HG03439 (cell line): ENCODE results near the gene HCFC1.

Source experiments
- ATAC-seq: cut with Tn5 transposase; IDR thresholded peaks from one replicate; pipeline ENCODE4 v1.9.1; 2021; ENCODE audit warnings: mild to moderate bottlenecking, moderate library complexity; ENCODE audit not compliant: unreplicated experiment

Gene HCFC1

GRCh38 chrX:153959649-153960048 lies 12.0 kb downstream of the HCFC1 start:
- ATAC-seq = no peak

- no peak for ATAC-seq
Observed at GRCh38 chrX:153958605-153959004, 13.0 kb downstream of the HCFC1 start.

GRCh38 chrX:153957224-153957623 lies 14.4 kb downstream of the HCFC1 start:
- no peak for ATAC-seq

DNA sequence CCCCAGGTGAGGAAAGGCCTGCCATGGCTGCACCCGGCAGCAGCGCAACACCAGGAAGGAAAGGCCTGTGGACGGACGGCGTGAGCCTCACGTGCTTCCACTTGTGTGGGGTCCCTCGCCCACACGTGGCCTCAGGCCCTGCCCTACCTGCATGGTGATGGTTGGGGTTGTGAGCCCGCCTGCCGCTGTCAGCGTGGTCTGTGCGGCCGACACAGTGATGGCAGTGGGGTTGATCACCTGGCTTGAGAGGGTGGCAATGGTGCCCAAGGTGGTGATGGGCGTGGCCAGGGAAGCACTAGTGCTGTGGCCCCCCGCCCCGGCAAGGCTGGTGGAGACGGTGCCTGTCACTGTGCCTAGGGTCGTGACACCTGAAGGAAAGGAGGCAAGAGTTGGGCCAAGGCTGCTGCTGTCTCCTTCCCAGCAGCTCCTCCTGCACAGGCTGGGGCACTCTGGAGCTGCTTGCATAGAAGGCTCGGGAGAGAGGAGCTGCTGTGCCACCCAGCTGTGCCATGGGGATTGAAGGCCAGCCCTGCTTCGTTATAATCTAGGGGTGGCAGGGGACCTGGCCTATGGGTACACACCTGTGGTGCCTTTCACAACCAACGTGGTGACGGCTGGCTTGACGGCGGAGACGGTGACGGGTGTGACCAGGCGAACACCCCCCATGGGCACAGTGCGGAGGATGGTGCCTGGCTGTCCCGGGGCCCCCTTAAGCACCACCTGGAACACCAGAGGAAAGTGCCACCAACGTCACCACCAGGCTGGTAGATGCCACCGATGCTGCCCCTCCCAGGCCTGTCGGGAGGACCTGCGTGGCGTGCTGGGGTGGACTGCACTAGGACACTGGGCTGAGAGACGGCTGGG lies 15.3 kb downstream of the HCFC1 start:
- no peak for ATAC-seq

GRCh38 chrX:153955228-153955732 lies 16.3 kb downstream of the HCFC1 start:
- ATAC-seq = no peak

DNA sequence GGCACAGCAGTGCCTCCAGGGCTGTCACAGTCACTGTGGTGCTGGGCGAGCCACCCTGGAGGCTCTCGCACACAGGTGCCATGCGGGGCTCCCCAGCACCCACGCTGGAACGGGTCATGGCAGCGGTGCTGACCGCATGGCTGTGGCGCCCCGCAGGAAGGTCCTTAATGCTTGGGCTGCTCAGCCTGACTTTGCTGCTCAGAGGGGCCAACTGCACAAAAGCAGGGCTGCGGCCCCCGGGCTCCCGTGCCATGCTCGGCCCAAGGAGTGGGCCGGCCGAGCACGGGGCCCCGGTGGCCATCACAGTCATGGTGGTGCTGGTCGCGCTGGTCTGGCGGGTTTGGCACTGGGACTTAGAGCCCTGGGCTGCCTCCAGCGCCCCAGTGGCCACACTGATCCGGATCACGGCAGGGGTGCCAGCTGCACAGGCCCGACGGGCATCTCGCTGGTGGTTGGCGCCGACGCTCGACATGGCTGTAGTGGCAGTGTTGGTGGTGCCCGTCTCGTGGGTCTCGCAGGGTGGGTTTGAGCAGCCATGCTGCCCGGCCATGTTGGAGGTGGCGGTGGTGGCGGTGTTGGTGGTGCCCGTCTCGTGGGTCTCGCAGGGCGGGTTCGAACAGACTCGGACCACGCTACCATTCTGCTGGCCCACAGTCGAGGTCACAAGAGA lies 16.9 kb downstream of the HCFC1 start:
- ATAC-seq = no peak

DNA sequence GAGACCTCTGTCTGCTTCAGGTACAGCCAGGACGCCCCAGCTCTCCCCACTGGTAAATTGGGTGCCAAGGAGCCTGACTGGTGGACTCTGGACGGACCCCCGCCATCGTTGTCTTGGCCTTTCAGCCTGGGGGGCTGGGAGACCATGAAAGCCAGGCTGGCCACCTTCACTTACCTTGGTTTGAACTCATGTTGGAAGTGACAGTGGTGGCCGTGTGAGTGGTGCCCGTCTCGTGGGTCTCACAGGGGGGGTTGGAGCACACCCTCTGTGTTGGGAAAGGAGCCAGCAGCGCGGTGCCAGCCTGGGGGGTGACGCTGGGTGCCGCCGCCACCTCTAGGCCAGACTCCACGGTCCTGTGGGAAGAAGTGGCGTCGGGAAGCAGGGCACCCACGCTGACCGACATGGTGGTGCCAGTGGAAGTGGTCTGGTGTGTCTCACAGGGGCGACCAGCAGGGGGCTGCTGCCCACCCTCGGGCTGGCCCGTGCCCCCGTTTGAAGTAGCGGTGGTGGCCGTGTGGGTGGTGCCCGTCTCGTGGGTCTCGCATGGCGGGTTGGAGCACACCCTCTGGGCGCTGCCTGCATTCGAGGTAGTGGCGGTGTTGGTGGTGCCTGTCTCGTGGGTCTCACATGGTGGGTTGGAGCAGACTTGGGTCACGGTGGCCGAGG lies 17.6 kb downstream of the HCFC1 start:
- no peak for ATAC-seq

DNA sequence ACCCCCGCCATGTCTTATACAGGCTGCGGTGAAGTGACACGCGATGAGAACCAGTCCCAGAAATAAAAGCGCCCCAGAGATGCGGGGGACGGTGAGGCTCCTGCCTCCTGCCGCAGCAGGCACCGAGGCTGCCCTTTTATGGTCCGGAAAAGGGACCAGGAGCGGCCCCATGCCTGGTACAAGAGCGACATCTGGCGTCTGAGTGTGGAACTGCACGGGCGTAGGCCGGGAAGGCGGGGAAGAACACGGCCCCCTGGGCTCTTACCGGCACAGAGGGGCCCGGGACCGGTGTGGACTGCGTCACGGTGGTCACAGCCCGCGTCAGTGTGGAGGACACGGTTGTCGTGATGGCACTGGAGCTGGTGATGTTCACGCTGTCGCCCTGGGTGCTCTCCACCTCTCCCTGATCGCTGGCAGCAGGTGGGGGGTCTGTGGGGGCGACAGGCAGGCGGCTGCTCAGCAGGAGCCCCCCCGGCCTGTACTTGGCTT lies 18.2 kb downstream of the HCFC1 start:
- ATAC-seq = no peak

GRCh38 chrX:153952373-153953026 lies 19.1 kb downstream of the HCFC1 start:
- no peak for ATAC-seq

GRCh38 chrX:153951683-153952372 lies 19.8 kb downstream of the HCFC1 start:
- no peak for ATAC-seq

- ATAC-seq = no peak
Observed at GRCh38 chrX:153950127-153950526, 21.5 kb downstream of the HCFC1 start.

GRCh38 chrX:153948847-153949805 lies 22.5 kb downstream of the HCFC1 start:
- ATAC-seq = no peak

GRCh38 chrX:153948002-153948466 lies 23.6 kb downstream of the HCFC1 start:
- ATAC-seq = no peak

GRCh38 chrX:153947009-153947769 lies 24.4 kb downstream of the HCFC1 start:
- ATAC-seq = peak; percentile 55

GRCh38 chrX:153945956-153946943 lies 25.4 kb downstream of the HCFC1 start:
- no peak for ATAC-seq

DNA sequence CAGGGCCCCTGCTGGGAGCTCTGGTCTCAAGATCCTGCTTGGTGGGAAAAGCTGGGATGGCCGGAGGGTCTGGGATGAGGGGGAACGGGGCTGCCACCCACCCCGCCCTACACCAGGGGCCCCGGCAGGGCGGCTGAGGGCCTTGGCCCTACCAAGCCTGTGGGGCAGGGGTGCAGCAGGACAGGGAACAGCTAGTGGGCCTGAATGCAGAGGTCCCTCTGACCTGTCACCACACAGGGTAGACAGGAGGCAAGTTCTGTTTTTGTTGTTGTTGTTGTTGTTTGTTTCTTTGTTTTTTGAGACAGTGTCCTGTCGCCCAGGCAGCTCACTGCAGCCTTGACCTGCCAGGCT lies 26.8 kb downstream of the HCFC1 start:
- no peak for ATAC-seq

- no peak for ATAC-seq
Observed at GRCh38 chrX:153944140-153944799, 27.3 kb downstream of the HCFC1 start, which contains the start of gene RENBP. Gene RENBP (minus strand): TSS chrX:153944643. CDS start chrX:153944610, 33 bp downstream.
